ENCODE data around the gene HEBP2. TPM values are rescaled to one million over a fixed set of nuclear protein-coding genes. Genes with fewer than 3 reads are reported as not detected.

The HEBP2 gene
- total and polyA plus RNA-seq, 2 donors from 2014 or later = 62.6 to 66.5 TPM

DNA sequence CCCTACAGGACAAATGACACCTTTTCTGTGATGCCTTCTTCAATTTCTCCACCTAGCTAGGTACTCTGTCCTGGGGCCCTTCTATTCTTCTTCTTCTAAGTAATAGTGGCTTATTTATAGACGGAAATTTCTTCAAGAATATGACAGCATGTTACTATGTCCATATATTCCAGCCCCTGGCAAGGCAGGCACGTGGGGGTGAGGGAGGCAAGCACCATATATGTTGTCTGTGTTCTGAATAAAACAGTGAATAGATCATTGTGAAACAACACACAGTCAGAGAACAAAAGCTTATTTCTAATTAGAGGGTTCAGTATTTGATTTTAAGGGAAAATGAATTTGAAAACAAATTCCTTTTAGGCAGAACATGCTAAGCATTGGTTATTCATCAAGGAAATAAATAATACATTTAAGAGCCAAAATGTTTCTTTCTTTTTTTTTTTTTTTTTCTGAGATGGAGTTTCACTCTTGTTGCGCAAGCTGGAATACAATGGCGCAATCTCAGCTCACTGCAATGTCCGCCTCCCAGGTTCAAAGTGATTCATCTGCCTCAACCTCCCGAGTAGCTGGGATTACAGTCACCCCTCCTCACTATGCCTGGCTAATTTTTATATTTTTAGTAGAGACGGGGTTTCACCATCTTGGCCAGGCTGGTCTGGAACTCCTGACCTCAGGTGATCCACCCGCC lies 6.2 kb downstream of the HEBP2 start:
- no peaks in the 10 kb centered on the region for H3K27me3 ChIP-seq (ENCODE audit: control insufficient read depth, insufficient read depth, low read length)
- peaks cover 15 to 47% (median 29%) of the 10 kb centered on the region in 3 donors for H3K36me3 ChIP-seq (ENCODE audit: control insufficient read depth in 2 of 3, insufficient read depth in 3 of 3, low read length in 3 of 3)
- intact Hi-C loops (cut with DNase I) = no loop called here
- H3K9ac ChIP-seq (ENCODE audit: low read length in 3 of 3) = no peak overlapping the region
- H3K4me1 ChIP-seq (ENCODE audit: control insufficient read depth in 2 of 3, insufficient read depth in 2 of 3, low read depth in 1 of 3, low read length in 3 of 3) = peaks cover 0 to 1% (median 0%) of the 10 kb centered on the region in 3 donors
- no peak for DNase-seq
- FAIRE-seq = no peak
- H3K9me3 ChIP-seq (ENCODE audit: control insufficient read depth in 2 of 3, insufficient read depth in 1 of 3, low read length in 3 of 3) = no peaks in the 10 kb centered on the region
- H3K4me3 ChIP-seq (ENCODE audit: low read length in 3 of 3) = no peak overlapping the region
- TF ChIP-seq, protein P1, sequence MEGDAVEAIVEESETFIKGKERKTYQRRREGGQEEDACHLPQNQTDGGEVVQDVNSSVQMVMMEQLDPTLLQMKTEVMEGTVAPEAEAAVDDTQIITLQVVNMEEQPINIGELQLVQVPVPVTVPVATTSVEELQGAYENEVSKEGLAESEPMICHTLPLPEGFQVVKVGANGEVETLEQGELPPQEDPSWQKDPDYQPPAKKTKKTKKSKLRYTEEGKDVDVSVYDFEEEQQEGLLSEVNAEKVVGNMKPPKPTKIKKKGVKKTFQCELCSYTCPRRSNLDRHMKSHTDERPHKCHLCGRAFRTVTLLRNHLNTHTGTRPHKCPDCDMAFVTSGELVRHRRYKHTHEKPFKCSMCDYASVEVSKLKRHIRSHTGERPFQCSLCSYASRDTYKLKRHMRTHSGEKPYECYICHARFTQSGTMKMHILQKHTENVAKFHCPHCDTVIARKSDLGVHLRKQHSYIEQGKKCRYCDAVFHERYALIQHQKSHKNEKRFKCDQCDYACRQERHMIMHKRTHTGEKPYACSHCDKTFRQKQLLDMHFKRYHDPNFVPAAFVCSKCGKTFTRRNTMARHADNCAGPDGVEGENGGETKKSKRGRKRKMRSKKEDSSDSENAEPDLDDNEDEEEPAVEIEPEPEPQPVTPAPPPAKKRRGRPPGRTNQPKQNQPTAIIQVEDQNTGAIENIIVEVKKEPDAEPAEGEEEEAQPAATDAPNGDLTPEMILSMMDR (IDR thresholded peaks at IDR 0.05; ENCODE audit: borderline replicate concordance, extremely low read depth, insufficient read depth) = no peak
- H3K27ac ChIP-seq (ENCODE audit: low read depth in 2 of 2, low read length in 2 of 2) = no peak overlapping the region

DNA sequence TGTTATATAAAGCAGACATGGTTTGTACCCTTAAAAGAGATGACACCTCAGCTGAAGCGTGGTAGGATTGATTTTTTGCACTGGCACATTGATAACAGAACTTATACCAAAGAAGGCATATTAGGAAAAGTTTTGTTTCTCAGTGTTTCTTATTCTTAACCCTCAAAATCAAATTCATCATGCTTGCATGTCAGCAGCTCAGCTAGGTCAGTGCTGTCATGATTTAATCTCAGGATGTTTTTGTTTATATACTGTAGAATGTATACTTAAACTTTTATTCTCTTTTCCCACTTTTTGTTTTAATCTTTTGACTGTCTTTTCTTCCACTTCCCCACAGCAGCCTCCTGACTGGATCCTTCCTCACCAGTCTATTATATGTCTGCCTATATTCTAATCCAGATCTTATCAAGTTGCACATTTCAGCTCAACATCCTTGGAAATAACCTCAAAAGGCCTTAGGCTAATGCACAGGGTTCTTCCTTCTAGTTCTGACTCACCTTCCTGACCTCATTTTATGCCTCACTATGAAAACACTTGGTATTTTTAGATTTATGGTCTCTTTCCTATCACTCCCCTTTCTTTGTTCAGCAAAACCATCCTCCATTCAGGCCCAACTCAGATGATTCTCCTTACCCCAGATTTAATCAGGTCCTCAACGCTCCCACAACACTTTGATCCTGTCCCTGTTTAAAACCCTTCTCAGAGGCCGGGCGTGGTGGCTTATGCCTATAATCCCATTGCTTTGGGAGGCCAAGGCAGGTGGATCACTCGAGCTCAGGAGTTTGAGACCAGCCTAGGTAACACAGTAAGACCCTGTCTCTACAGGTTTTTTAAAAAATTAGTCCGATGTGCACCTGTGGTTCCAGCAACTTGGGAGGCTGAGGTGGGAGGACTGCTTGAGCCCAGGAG lies 7.2 kb downstream of the HEBP2 start:
- FAIRE-seq = no peak
- TF ChIP-seq, protein P1 (IDR thresholded peaks at IDR 0.05; ENCODE audit: borderline replicate concordance, extremely low read depth, insufficient read depth) = no peak
- Histone ChIP-seq H3K27ac (ENCODE audit: low read depth in 2 of 2, low read length in 2 of 2) (no peak overlapping the region), H3K36me3 (ENCODE audit: control insufficient read depth in 2 of 3, insufficient read depth in 3 of 3, low read length in 3 of 3) (peaks cover 13 to 47% (median 29%) of the 10 kb centered on the region in 3 donors), H3K27me3 (ENCODE audit: control insufficient read depth, insufficient read depth, low read length) (no peaks in the 10 kb centered on the region), H3K4me3 (ENCODE audit: low read length in 3 of 3) (no peak overlapping the region), H3K9ac (ENCODE audit: low read length in 3 of 3) (no peak overlapping the region), H3K4me1 (ENCODE audit: control insufficient read depth in 2 of 3, insufficient read depth in 2 of 3, low read depth in 1 of 3, low read length in 3 of 3) (no peaks in the 10 kb centered on the region), H3K9me3 (ENCODE audit: control insufficient read depth in 2 of 3, insufficient read depth in 1 of 3, low read length in 3 of 3) (no peaks in the 10 kb centered on the region)
- intact Hi-C loops (cut with DNase I) = no loop called here
- DNase-seq = no peak

DNA sequence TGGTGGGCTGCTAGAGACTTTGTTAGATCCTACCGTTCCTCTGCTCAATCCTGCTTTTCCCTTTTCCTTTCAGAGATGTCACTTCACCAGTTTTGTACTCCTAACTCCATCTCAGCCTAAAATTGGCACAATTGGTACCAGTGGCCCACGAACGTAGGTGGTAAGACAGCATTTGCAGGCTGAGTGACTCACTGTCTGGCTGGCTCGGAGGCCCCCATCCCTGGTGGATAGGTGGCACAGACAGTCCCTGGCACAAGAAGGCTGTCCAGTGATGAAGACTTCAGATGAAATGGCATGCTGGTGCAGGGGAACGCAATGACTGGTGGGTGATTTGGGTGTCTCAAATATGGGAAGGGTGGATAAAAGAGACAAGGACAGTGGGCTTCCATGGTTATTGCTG lies 11.1 kb downstream of the HEBP2 start:
- FAIRE-seq = no peak
- H3K27ac ChIP-seq (ENCODE audit: low read depth in 2 of 2, low read length in 2 of 2) = no peak overlapping the region
- no peak overlapping the region for H3K9ac ChIP-seq (ENCODE audit: low read length in 3 of 3)
- TF ChIP-seq, protein P1 (IDR thresholded peaks at IDR 0.05; ENCODE audit: borderline replicate concordance, extremely low read depth, insufficient read depth) = no peak
- H3K36me3 ChIP-seq (ENCODE audit: control insufficient read depth in 2 of 3, insufficient read depth in 3 of 3, low read length in 3 of 3) = peaks cover 9 to 20% (median 18%) of the 10 kb centered on the region in 3 donors
- no peak overlapping the region for H3K4me3 ChIP-seq (ENCODE audit: low read length in 3 of 3)
- DNase-seq = no peak
- no peaks in the 10 kb centered on the region for H3K4me1 ChIP-seq (ENCODE audit: control insufficient read depth in 2 of 3, insufficient read depth in 2 of 3, low read depth in 1 of 3, low read length in 3 of 3)
- H3K27me3 ChIP-seq (ENCODE audit: control insufficient read depth, insufficient read depth, low read length) = no peaks in the 10 kb centered on the region
- intact Hi-C loops (cut with DNase I) = no loop called here
- peaks cover 0 to 4% (median 0%) of the 10 kb centered on the region in 3 donors for H3K9me3 ChIP-seq (ENCODE audit: control insufficient read depth in 2 of 3, insufficient read depth in 1 of 3, low read length in 3 of 3)
